ENCODE results near the gene PAQR6. TPM values are rescaled to one million over a fixed set of nuclear protein-coding genes. Genes with fewer than 3 reads are reported as not detected.
A peak's percentile ranks its signal among the peaks of the same experiment; 100 is the strongest.

Gene PAQR6
- total RNA-seq, 1 donor from 2014 or later = 12.0 TPM

DNA sequence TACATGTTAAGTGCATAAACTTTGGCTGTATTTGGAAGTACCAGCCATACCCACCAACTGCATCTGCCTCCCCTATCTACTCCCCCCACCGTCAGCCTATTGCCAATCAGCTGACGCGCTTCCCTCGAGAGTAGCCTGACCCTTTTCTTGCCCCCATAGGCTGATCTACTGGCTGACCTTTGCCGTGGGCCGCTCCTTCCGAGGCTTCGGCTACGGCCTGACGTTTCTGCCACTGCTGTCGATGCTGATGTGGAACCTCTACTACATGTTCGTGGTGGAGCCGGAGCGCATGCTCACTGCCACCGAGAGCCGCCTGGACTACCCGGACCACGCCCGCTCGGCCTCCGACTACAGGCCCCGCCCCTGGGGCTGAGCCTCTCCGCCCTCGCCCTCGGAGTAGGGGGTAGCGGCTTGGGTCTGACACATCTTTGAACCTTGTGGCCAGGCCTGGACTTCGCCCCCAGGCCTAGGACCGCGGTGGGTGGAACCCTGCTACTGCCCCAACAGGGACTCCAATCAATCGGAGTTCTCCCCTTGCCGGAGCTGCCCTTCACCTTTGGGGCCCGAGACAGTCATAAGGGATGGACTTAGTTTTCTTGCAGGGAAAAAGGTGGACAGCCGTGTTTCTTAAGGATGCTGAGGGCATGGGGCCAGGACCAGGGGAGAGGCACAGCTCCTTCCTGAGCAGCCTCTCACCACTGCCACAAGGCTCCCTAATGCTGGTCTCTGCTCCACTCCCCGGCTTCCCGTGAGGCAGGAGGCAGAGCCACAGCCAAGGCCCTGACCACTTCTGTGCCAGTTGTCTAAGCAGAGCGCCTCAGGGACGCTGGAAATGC is 43.6 kb upstream of the PAQR6 start:
- Mint-ChIP-seq H3K27ac (ENCODE audit: unreplicated experiment) (peak overlapping the region; percentile 97), H3K4me3 (ENCODE audit: unreplicated experiment) (peak overlapping the region; percentile 94), H3K9me3 (ENCODE audit: unreplicated experiment) (no peaks in the 10 kb centered on the region), H3K36me3 (ENCODE audit: unreplicated experiment) (peaks cover 7% of the 10 kb centered on the region), H3K27me3 (ENCODE audit: unreplicated experiment) (no peaks in the 10 kb centered on the region), H3K4me1 (ENCODE audit: unreplicated experiment) (peaks cover 34% of the 10 kb centered on the region)
- DNase-seq (ENCODE audit: extremely low spot score, unreplicated experiment) = peak; percentile 94
- TF ChIP-seq, protein P1, sequence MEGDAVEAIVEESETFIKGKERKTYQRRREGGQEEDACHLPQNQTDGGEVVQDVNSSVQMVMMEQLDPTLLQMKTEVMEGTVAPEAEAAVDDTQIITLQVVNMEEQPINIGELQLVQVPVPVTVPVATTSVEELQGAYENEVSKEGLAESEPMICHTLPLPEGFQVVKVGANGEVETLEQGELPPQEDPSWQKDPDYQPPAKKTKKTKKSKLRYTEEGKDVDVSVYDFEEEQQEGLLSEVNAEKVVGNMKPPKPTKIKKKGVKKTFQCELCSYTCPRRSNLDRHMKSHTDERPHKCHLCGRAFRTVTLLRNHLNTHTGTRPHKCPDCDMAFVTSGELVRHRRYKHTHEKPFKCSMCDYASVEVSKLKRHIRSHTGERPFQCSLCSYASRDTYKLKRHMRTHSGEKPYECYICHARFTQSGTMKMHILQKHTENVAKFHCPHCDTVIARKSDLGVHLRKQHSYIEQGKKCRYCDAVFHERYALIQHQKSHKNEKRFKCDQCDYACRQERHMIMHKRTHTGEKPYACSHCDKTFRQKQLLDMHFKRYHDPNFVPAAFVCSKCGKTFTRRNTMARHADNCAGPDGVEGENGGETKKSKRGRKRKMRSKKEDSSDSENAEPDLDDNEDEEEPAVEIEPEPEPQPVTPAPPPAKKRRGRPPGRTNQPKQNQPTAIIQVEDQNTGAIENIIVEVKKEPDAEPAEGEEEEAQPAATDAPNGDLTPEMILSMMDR (IDR thresholded peaks at IDR 0.05) = no peak

DNA sequence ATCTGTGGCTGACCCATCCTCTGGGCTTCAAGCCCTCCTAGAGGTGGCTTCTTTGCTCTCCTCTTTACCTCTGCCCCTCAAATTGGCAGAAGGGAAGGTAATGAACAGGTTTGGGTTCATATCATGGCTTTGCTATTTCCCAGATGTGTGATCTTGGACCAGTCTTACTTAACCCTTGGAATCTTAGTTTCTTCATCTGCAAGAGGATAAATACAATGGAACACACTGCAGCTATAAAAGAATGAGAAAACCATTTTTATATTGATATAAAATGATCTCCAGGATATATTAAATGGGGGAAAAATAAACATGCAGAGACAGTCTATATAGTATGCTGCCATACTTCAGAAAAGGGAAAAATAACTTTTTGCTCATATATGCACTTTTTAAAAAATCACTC is 42.0 kb upstream of the PAQR6 start:
- H3K4me1 Mint-ChIP-seq (ENCODE audit: unreplicated experiment) = peaks cover 23% of the 10 kb centered on the region
- H3K27me3 Mint-ChIP-seq (ENCODE audit: unreplicated experiment) = no peaks in the 10 kb centered on the region
- H3K27ac Mint-ChIP-seq (ENCODE audit: unreplicated experiment) = no peak overlapping the region
- peaks cover 7% of the 10 kb centered on the region for H3K36me3 Mint-ChIP-seq (ENCODE audit: unreplicated experiment)
- TF ChIP-seq, protein P1 (IDR thresholded peaks at IDR 0.05) = no peak
- H3K4me3 Mint-ChIP-seq (ENCODE audit: unreplicated experiment) = peak overlapping the region; percentile 14
- H3K9me3 Mint-ChIP-seq (ENCODE audit: unreplicated experiment) = no peaks in the 10 kb centered on the region
- no peak for DNase-seq (ENCODE audit: extremely low spot score, unreplicated experiment)

DNA sequence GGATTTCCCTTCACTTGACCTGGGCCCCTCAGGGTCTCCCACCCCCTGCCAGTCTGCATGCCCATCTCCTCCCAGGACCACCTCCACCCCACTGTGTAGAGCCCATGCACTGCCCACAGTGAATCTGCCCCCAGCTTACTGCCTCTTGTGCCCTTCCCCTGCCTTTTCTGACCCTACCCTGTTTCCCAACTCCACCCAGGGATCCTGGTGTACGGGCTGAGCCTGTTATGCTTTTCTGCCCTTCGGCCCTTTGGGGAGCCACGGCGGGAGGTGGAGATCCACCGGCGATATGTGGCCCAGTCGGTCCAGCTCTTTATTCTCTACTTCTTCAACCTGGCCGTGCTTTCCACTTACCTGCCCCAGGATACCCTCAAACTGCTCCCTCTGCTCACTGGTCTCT is 38.2 kb upstream of the PAQR6 start:
- H3K27ac Mint-ChIP-seq (ENCODE audit: unreplicated experiment) = no peak overlapping the region
- TF ChIP-seq, protein P1 (IDR thresholded peaks at IDR 0.05) = no peak
- no peaks in the 10 kb centered on the region for H3K27me3 Mint-ChIP-seq (ENCODE audit: unreplicated experiment)
- DNase-seq (ENCODE audit: extremely low spot score, unreplicated experiment) = no peak
- no peak overlapping the region for H3K4me3 Mint-ChIP-seq (ENCODE audit: unreplicated experiment)
- H3K36me3 Mint-ChIP-seq (ENCODE audit: unreplicated experiment) = peaks cover 7% of the 10 kb centered on the region
- H3K4me1 Mint-ChIP-seq (ENCODE audit: unreplicated experiment) = peaks cover 28% of the 10 kb centered on the region
- H3K9me3 Mint-ChIP-seq (ENCODE audit: unreplicated experiment) = no peaks in the 10 kb centered on the region

DNA sequence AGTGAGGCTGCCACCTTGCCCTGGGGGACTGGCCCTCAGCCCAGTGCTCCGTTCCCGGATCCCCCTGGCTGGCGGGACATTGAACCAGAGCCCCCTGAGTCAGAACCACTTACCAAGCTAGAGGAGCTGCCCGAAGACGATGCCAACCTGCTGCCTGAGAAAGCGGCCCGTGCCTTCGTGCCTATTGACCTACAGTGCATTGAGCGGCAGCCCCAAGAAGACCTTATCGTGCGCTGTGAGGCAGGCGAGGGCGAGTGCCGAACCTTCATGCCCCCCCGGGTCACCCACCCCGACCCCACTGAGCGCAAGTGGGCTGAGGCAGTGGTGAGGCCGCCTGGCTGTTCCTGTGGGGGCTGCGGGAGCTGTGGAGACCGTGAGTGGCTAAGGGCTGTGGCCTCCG is 37.6 kb upstream of the PAQR6 start:
- TF ChIP-seq, protein P1 (IDR thresholded peaks at IDR 0.05) = no peak

DNA sequence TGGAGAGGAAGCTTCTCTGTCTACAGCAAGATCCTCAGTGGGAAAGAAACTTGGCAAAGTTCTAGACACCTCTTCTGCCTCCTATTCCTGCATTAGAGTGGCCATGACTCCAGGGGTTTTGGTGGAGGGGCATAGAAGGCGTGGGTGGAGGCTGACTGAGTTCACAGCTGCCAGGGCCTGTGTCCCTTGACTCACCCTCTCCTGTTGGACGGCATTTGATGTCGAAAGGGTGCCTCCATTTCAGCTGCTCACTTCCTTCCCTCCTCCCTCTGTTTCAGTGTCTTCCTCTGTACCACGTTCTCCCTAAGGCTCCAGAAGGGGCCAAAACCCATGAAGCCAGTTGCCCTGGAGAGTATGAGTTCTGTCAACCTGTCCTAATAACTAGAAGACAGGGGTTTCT is 36.9 kb upstream of the PAQR6 start:
- TF ChIP-seq, protein P1 (IDR thresholded peaks at IDR 0.05) = no peak
- H3K4me1 Mint-ChIP-seq (ENCODE audit: unreplicated experiment) = peaks cover 28% of the 10 kb centered on the region
- H3K9me3 Mint-ChIP-seq (ENCODE audit: unreplicated experiment) = no peaks in the 10 kb centered on the region
- peaks cover 3% of the 10 kb centered on the region for H3K36me3 Mint-ChIP-seq (ENCODE audit: unreplicated experiment)
- H3K27me3 Mint-ChIP-seq (ENCODE audit: unreplicated experiment) = no peaks in the 10 kb centered on the region
- no peak overlapping the region for H3K27ac Mint-ChIP-seq (ENCODE audit: unreplicated experiment)
- no peak overlapping the region for H3K4me3 Mint-ChIP-seq (ENCODE audit: unreplicated experiment)
- no peak for DNase-seq (ENCODE audit: extremely low spot score, unreplicated experiment)

More for the DNA sequence above, 37.6 kb upstream of the PAQR6 start:
- H3K27ac Mint-ChIP-seq (ENCODE audit: unreplicated experiment) = no peak overlapping the region
- no peaks in the 10 kb centered on the region for H3K9me3 Mint-ChIP-seq (ENCODE audit: unreplicated experiment)
- no peak overlapping the region for H3K4me3 Mint-ChIP-seq (ENCODE audit: unreplicated experiment)
- no peak for DNase-seq (ENCODE audit: extremely low spot score, unreplicated experiment)
- H3K27me3 Mint-ChIP-seq (ENCODE audit: unreplicated experiment) = no peaks in the 10 kb centered on the region
- H3K4me1 Mint-ChIP-seq (ENCODE audit: unreplicated experiment) = peaks cover 31% of the 10 kb centered on the region
- peaks cover 7% of the 10 kb centered on the region for H3K36me3 Mint-ChIP-seq (ENCODE audit: unreplicated experiment)
